ENCODE data around the gene FKBP3. TPM values are rescaled to one million over a fixed set of nuclear protein-coding genes. Genes with fewer than 3 reads are reported as not detected.
"Not testable (repeated sequence)": the region's sequence is repeated elsewhere in the genome, so short reads cannot be mapped to it uniquely, and the experiment has no call there.

The FKBP3 gene
- total RNA-seq, 1 donor from 2014 or later = 44.7 TPM

DNA sequence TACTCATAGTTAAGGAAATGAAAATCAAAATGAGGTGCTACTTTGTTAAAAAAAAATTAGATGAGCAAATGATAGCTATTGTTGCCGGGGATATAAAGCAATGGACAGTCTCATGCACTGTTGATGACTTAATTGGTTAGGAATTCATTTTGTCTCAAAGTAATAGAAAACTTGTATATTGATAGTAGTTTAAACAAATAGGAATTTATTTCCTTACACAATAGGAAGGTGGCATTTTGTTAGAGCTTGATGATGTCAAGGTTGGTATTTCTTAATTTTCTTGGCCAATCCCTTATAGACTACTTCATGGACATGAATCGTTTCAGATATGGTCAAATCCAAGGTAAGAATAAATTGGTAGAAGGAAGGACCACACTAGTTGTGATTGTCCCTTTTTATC is 42.6 kb downstream of the FKBP3 start:
- TF ChIP-seq, protein P1, sequence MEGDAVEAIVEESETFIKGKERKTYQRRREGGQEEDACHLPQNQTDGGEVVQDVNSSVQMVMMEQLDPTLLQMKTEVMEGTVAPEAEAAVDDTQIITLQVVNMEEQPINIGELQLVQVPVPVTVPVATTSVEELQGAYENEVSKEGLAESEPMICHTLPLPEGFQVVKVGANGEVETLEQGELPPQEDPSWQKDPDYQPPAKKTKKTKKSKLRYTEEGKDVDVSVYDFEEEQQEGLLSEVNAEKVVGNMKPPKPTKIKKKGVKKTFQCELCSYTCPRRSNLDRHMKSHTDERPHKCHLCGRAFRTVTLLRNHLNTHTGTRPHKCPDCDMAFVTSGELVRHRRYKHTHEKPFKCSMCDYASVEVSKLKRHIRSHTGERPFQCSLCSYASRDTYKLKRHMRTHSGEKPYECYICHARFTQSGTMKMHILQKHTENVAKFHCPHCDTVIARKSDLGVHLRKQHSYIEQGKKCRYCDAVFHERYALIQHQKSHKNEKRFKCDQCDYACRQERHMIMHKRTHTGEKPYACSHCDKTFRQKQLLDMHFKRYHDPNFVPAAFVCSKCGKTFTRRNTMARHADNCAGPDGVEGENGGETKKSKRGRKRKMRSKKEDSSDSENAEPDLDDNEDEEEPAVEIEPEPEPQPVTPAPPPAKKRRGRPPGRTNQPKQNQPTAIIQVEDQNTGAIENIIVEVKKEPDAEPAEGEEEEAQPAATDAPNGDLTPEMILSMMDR (IDR thresholded peaks at IDR 0.05; ENCODE audit: insufficient read depth, low read length, poor library complexity, severe bottlenecking) = no peak
- Histone ChIP-seq H3K27me3 (ENCODE audit: control insufficient read depth, insufficient read depth, low read length) (no peaks in the 10 kb centered on the region), H3K4me3 (ENCODE audit: low read depth, low read length) (no peak overlapping the region), H3K36me3 (ENCODE audit: control insufficient read depth, insufficient read depth, low read length) (no peaks in the 10 kb centered on the region)
- DNase-seq (ENCODE audit: low read depth) = no peak

DNA sequence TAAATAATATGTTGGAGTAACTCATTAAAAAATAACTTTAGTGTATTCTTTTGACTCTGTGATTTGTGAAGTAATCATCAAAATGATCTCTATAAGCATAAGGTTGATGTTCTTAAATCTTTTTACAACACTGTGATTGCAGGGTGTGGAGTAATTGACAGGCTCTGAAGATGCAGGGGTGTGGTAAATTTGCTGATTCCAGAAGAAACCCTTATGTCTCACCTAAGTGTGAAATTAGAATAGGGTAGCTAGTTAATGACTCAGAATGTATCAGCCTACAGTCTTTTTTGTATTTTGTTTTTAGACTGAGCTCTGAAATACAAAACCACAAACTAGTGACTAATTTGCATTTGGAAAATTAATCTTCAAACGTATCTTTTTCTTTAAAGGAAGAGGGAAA is 44.5 kb downstream of the FKBP3 start:
- TF ChIP-seq, protein P1 (IDR thresholded peaks at IDR 0.05; ENCODE audit: insufficient read depth, low read length, poor library complexity, severe bottlenecking) = no peak
- no peak for DNase-seq (ENCODE audit: low read depth)
- Histone ChIP-seq H3K27me3 (ENCODE audit: control insufficient read depth, insufficient read depth, low read length) (no peaks in the 10 kb centered on the region), H3K36me3 (ENCODE audit: control insufficient read depth, insufficient read depth, low read length) (no peaks in the 10 kb centered on the region), H3K4me3 (ENCODE audit: low read depth, low read length) (no peak overlapping the region)

DNA sequence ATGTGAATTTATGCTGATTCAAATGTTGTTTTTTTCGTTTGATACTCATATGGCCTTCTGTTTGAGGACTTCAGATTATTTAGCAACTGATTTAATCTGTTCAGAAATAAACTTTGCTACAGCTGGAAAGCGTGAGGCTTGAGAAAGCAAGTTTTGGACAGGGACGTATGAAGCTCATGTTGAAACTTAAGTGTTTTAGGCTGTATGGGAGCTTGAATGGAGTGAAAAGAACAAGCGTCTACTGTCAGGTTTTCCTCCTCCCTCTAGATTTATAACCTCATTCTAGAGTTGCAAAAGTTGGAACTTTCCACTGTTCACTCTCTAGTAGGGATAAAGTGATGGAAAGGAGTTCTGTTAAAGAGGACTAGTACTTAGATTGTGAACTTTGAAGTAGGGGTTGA is 49.3 kb downstream of the FKBP3 start:
- H3K27me3 ChIP-seq (ENCODE audit: control insufficient read depth, insufficient read depth, low read length) = no peaks in the 10 kb centered on the region
- no peaks in the 10 kb centered on the region for H3K36me3 ChIP-seq (ENCODE audit: control insufficient read depth, insufficient read depth, low read length)
- TF ChIP-seq, protein P1 (IDR thresholded peaks at IDR 0.05; ENCODE audit: insufficient read depth, low read length, poor library complexity, severe bottlenecking) = no peak
- peak overlapping the region; percentile 67 for H3K4me3 ChIP-seq (ENCODE audit: low read depth, low read length)
- no peak for DNase-seq (ENCODE audit: low read depth)

DNA sequence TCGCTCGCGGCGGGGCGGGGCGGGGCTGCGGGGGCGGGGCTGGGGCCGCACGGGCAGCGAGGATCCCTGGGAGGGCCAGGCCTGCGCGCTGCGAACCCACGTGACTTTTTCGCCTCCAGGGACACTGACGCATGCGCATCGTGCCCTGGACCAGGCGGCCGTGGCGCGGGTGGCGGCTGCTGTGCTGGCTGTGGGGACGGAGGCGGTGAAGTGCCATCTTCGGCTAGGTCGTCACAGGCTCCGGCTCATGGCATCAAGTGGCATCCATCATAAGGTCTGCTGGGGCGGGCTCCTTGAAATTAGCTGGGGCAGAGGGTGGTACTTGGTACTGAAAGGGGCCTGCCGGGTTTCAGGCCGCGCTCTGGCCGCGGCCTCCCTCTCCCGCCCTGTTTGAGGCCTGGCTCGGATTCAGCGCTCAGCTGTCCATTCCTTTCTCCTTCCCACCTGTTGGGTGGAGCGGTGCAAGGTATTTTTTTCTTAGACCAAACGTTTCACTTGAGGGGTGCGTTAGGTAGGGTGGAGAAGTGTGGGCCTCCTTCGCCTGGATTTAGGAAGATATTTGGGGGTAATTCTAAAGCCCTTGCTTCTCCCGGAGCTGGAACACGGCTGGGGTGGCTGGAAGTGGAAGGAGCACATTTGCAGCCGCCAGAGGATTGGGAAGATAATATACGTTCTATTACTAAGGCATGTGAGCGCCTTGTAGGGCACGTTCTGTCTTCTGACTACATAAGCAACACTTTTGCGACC is 50.1 kb downstream of the FKBP3 start, which contains the start of gene PRPF39:
Gene PRPF39, plus strand, starts transcription at position 141 of the 747 bp plus-strand sequence. CDS start 11,124 bp downstream, outside the sequence.
- Histone ChIP-seq H3K4me3 (ENCODE audit: low read depth, low read length) (peak within 1 kb of the TSS; percentile 67), H3K36me3 (ENCODE audit: control insufficient read depth, insufficient read depth, low read length) (no peaks in the 10 kb centered on the region), H3K27me3 (ENCODE audit: control insufficient read depth, insufficient read depth, low read length) (no peaks in the 10 kb centered on the region)
- TF ChIP-seq, protein P1 (IDR thresholded peaks at IDR 0.05; ENCODE audit: insufficient read depth, low read length, poor library complexity, severe bottlenecking) = no peak
- DNase-seq (ENCODE audit: low read depth) = peak; percentile 65

DNA sequence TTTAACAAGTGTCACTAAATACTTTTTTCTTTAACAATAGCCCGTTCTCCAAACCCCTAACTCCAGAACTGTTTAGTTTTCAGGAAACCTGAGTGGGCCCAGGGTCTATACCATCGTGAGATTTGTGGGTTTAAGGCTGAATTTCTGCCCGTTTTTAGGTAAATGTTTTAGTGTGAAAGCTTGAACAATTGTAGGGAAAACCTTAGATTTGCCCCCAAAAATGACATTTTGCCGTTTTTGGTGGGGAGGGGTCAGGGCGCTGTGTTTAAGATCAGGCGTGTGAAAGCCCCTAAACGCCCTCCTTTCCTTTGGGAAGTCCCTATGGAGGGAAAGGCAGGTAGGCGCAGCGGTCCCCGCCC is 50.7 kb downstream of the FKBP3 start:
- Histone ChIP-seq H3K36me3 (ENCODE audit: control insufficient read depth, insufficient read depth, low read length) (no peaks in the 10 kb centered on the region), H3K4me3 (ENCODE audit: low read depth, low read length) (peak overlapping the region; percentile 67), H3K27me3 (ENCODE audit: control insufficient read depth, insufficient read depth, low read length) (no peaks in the 10 kb centered on the region)
- TF ChIP-seq, protein P1 (IDR thresholded peaks at IDR 0.05; ENCODE audit: insufficient read depth, low read length, poor library complexity, severe bottlenecking) = no peak
- DNase-seq (ENCODE audit: low read depth) = no peak

DNA sequence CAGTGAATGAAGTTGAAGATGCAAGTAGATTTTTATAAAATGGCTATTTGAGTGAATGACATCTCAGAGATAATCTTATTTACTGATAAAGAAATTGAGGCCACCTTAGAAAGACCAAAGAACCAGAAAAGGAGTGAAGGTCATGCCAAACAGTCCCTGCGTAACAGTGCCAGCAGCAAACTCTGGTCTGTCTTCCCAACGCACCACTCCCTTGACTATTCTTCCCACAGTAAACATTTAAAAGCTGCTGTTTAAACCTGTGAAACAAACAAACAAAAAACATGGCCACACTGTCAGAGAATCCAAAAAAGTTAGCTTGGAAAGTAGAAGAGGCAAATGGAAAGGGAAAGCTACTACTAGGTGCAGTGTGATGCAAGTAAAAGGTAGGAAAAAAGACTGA is 51.9 kb downstream of the FKBP3 start:
- Histone ChIP-seq H3K4me3 (ENCODE audit: low read depth, low read length) (no peak overlapping the region), H3K27me3 (ENCODE audit: control insufficient read depth, insufficient read depth, low read length) (no peaks in the 10 kb centered on the region), H3K36me3 (ENCODE audit: control insufficient read depth, insufficient read depth, low read length) (no peaks in the 10 kb centered on the region)
- TF ChIP-seq, protein P1 (IDR thresholded peaks at IDR 0.05; ENCODE audit: insufficient read depth, low read length, poor library complexity, severe bottlenecking) = no peak
- no peak for DNase-seq (ENCODE audit: low read depth)

DNA sequence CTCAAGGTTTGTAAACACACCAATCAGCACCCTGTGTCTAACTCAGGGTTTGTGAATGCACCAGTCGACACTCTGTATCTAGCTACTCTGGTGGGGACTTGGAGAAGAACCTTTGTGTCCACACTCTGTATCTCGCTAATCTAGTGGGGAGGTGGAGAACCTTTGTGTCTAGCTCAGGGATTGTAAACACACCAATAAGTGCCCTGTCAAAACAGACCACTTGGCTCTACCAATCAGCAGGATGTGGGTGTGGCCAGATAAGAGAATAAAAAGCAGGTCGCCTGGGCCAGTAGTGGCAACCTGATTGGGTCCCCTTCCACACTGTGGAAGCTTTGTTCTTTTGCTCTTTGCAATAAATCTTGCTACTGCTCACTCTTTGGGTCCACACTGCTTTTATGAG is 53.2 kb downstream of the FKBP3 start:
- DNase-seq (ENCODE audit: low read depth); H3K27me3 ChIP-seq (ENCODE audit: control insufficient read depth, insufficient read depth, low read length): not testable (repeated sequence)

DNA sequence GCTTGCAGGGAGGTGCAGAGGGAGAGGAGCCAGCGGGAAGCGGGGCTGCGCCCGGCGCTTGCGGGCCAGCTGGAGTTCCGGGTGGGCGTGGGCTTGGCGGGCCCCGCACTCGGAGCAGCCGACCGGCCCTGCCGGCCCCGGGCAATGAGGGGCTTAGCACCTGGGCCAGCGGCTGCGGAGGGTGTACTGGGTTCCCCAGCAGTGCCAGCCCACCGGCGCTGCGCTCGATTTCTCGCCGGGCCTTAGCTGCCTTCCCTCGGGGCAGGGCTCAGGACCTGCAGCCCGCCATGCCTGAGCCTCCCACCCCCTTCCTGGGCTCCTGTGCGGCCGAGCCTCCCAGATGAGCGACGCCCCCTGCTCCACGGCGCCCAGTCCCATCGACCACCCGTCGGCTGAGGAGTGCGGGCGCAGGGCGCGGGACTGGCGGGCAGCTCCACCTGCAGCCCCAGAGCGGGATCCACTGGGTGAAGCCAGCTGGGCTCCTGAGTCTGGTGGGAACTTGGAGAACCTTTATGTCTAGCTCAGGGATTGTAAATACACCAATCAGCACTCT is 53.8 kb downstream of the FKBP3 start:
- H3K27me3 ChIP-seq (ENCODE audit: control insufficient read depth, insufficient read depth, low read length); DNase-seq (ENCODE audit: low read depth); H3K36me3 ChIP-seq (ENCODE audit: control insufficient read depth, insufficient read depth, low read length): not testable (repeated sequence)

More for the DNA sequence above, 53.2 kb downstream of the FKBP3 start:
- not testable (repeated sequence) for H3K4me3 ChIP-seq (ENCODE audit: low read depth, low read length); H3K36me3 ChIP-seq (ENCODE audit: control insufficient read depth, insufficient read depth, low read length)

More for the DNA sequence above, 53.8 kb downstream of the FKBP3 start:
- not testable (repeated sequence) for H3K4me3 ChIP-seq (ENCODE audit: low read depth, low read length)
